ENCODE results near the gene NCEH1.
"Not testable (repeated sequence)": the region's sequence is repeated elsewhere in the genome, so short reads cannot be mapped to it uniquely, and the experiment has no call there.

The NCEH1 gene

DNA sequence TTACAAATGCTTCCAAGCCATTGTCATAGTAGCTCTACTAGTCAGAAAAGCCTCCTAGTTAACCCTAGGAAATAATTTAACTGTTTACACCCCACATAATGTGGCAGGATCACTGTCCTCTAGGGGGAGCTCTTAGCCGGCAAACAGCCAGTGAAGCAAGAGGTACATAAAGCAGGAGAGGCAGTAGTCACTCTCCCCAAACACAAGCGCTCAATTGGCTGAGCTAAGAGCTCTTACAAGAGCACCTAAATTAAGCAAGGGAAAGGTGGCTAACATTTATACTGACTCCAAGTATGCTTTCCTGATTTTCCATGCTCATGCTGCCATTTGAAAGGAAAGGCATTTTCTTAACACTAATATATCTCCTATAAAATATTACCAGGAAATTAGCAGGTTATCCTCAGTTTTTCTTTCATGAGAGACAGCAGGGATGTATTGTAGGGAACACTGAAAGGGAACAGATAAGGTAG is 37.6 kb downstream of the NCEH1 start:
- peak; percentile 86 for DNase-seq

DNA sequence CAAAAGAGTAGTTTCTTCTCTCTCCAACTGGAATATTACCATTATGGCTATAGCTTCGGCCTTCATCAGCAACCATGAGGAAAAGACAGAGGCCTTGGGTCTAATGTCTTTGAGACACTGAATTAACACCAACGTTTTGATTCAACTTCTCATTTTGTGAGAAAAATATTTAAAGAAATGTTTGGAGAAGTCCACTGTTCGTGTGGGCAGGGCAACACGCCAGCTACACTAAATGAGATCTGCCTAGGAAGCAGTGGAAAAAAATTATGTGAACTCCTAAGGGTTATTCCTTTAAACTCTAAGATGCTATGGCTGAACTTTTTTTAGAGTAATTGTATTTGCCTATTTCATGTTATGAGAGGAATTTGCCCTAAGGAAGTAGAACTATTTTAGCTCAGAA is 41.8 kb downstream of the NCEH1 start:
- DNase-seq = no peak

DNA sequence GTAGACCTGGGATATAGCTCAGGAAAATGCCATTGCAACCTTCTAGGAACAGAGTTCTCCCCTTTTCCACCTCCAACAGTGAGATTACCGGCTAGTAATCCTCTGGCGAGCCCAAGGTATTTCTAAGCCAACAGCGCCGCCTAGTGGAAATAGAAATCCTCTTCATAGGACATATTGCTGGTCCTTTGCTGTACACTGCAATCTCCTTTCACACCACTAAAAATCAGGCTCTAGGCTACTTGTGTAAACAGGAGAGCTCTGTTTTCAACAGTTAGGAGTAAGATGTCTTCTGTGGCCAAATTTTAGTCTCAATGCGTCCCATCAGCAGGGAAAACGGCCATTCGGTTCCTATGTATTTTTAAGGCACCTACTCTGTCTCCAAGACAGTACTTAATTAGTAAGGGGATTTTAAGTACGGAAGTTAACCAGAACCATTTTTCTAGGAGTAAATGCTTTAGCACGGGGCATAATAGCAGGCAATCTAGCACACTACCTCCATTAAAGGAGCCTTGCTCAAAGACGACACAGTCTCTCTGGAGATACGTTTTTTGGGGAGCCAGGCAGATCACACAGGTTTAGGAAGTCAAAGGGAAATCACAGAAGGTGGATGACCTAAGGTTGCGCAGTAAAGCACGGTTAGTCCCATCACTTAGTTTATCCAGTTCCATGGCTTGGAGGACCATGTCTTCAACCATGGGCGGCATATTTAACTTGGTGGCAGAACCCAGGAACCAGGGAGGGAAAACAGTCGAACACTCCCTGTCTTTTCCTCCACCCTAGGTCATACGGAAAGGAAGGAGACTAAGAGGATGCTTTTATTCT is 43.8 kb downstream of the NCEH1 start:
- DNase-seq = peak; percentile 88

DNA sequence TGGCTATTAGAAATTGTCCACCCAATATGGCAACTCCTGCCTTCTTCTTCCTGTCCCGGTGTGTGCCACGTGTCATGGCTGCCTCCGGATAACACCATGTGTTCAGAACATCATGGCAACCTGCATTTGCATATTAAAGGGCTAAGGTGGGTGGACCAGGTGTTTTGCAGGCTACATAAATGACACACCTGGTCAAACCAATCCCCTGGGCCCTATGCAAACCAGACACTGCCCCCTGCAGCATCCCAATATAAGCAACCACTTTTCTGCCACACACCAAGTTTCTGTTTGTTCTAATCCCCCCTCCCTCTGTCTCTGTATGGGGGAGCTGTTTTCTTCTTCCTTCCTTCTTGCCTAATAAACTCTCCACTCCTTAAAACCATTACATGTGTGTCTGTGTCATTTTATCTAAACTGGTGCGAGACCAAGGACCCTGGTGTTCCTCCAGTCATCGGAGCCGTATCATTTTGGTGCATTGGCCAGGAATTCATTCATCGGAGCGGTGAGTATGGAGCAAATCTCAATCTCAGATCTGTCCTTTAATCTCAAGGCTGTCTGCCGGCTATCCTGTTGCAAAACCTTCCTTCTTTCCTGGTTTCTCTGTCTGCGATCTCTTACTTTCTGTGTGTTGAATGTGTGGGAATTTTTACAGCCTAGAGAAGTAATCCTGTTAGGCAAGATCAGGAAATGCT is 44.5 kb downstream of the NCEH1 start:
- DNase-seq = no peak

DNA sequence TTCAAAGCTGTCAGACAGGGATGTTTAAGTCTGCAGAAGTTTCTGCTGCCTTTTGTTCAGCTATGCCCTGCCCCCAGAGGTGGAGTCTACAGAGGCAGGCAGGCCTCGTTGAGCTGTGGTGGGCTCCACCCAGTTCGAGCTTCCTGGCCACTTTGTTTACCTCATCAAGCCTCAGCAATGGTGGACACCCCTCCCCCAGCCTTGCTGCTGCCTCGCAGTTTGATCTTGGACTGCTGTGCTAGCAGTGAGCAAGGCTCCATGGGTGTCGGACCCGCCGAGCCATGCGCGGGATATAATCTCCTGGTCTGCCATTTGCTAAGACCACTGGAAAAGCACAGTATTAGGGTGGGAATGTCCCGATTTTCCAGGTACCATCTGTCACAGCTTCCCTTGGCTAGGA is 45.4 kb downstream of the NCEH1 start:
- DNase-seq = not testable (repeated sequence)

DNA sequence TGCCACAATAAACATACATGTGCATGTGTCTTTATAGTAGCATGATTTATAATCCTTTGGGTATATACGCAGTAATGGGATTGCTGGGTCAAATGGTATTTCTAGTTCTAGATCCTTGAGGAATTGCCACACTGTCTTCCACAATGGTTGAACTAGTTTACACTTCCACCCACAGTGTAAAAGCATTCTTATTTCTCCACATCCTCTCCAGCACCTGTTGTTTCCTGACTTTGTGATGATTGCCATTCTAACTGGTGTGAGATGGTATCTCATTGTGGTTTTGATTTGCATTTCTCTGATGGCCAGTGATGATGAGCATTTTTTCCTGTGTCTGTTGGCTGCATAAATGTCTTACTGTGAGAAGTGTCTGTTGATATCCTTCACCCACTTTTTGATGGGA is 50.4 kb downstream of the NCEH1 start:
- DNase-seq = not testable (repeated sequence)

- DNase-seq = no peak
Observed at GRCh38 chr3:172659246-172660002, 51.4 kb downstream of the NCEH1 start.

DNA sequence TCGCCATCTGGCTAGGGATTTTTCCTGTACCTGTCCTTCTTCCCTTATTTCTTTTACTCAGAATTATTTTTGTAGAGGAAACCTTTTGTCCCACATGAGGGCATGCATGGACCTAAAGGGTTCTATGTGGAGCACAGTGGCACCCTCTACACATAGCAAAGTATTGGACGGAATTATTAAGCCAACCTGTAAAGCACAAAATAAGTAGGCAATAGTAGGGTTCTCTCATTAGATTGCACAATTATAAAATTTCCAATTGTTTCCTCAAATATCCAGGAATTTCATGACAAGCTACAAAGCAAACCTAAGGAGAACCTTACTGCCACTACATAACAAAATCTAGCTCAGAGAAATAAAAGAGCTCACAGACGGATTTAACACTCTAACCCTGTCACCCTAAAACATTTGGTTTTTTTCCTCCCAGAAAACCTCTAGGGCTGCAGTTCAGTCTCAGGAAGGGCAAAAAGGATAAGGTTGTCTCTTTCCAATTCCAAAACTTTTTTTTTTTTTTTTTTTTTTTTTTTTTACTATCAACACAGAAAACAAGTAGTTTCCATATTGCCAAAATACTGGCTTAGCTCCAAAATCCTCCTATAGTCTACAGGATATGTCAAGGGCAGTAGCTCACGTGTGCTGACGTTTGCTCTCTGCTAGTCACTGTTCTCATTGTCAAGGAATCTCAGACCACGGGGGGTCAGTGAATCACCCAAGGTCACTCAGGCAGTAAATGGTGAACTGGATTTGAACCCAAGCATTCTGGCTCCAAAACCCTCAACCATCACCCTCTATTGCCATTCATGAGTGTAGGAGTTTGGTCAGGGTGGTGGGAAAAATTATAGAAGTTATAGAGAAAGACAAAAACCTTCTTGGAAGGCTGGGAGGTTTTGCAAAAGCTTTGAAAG is 52.3 kb downstream of the NCEH1 start:
- no peak for DNase-seq

DNA sequence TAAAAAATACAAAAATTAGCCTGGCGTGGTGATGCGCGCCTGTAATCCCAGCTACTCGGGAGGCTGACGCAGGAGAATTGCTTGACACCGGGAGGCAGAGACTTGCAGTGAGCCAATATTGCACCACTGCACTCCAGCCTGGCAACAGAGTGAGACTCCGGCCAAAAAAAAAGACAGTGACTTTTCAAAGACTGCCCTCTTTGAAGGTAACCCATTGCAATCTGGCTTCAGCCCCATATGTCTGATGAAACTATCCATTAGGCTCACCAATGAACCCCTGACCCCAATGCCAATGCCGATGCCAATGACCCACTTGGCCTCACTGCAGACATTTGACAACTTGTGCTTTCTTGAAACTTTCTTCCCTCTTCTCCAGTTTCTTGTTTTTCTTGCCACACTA is 54.3 kb downstream of the NCEH1 start:
- no peak for DNase-seq

DNA sequence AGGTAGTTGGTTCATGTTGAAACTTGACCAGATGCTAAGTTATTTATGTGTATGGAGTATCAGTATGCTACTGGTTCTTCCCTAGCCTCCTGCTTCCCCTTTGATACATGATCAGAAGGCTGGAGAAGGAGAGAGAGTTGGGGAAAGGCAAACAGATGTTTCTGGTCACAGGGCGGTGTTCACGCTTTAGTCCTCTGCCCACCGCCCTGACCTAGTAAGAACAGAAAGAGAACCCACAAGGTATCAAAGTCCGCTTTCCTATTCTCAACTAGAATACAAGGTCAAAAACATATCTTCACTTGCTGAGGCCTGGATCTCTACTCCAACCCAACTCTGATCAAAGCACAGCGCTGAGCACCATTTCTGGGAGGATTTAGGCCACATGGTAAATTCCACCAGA is 55.5 kb downstream of the NCEH1 start:
- no peak for DNase-seq

DNA sequence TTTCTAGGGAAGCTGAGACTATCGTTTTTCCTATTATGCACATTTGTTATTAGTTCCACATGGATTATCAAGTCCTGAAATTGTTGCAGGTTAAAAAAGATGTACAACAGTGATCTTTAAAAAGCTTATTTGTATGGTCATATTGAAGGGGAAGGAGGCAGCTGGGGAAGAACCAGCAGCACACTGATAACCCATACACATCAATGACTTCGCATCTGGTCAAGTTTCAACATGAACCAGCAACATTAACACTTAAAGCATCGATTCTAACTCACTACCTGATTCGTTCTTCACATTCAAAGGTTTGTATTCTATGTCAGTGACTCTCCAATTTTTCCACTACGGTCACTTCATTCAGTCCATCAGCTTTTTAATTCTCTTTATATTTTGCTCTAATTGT is 56.4 kb downstream of the NCEH1 start:
- no peak for DNase-seq

GRCh38 chr3:172653004-172653572 is 57.8 kb downstream of the NCEH1 start:
- DNase-seq = no peak

DNA sequence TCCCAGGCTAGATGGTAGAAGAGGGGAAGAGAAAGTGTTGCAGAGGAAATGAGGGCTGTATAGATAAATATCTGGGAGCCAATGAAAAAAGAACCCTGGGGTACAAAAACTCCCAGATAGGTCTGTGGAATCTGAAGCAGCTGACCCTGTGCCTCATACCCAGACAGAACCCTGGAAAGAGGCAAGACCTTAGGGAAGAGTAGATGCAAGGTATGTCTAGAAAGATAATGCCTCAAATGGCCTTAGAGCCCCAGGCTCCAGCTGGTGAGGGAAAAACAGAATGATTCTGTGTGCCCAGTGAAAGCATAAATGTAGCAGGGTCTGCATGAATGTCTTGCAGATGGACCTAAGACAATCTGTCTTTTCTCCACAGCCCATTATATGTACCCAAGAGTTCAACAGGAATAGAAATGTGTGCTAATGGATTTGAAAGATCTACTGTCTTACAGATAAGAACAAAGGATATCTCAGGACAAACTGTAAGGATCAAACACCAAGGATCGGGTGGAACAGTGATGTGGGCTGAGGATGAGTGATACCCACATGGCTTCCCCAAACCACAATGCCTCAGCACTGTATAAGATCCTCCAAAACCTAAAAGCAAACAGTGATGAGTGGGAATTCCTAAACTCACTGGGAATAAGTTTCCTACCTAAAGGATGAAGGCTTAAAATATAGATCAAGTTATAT is 58.8 kb downstream of the NCEH1 start:
- DNase-seq = no peak

- DNase-seq = peak; percentile 57
Observed at GRCh38 chr3:172649987-172650386, 60.9 kb downstream of the NCEH1 start.

- no peak for DNase-seq
Observed at GRCh38 chr3:172648747-172649146, 62.1 kb downstream of the NCEH1 start.

- no peak for DNase-seq
Observed at GRCh38 chr3:172647823-172648222, 63.0 kb downstream of the NCEH1 start.

DNA sequence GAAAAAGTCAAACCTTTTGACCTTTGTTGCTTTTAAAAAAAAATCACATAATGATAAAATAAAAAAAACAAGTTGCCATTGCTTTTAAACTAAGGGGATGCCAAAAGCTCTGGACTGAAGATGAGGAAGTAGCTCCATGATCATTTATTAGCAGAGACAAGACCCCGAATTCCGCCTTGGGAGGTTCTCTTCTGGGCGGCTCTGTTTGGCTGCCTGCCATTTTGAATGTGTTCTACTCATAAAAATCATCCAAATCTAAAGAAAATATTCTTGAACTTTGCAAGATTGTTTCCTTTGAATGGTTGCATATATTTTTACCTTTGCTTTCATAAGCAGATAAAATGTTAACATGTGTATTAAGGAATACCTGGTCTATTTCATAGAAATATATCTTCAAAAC is 63.8 kb downstream of the NCEH1 start:
- no peak for DNase-seq

- DNase-seq = no peak
Observed at GRCh38 chr3:172646439-172647015, 64.3 kb downstream of the NCEH1 start.

- no peak for DNase-seq
Observed at GRCh38 chr3:172644258-172644657, 66.6 kb downstream of the NCEH1 start.

DNA sequence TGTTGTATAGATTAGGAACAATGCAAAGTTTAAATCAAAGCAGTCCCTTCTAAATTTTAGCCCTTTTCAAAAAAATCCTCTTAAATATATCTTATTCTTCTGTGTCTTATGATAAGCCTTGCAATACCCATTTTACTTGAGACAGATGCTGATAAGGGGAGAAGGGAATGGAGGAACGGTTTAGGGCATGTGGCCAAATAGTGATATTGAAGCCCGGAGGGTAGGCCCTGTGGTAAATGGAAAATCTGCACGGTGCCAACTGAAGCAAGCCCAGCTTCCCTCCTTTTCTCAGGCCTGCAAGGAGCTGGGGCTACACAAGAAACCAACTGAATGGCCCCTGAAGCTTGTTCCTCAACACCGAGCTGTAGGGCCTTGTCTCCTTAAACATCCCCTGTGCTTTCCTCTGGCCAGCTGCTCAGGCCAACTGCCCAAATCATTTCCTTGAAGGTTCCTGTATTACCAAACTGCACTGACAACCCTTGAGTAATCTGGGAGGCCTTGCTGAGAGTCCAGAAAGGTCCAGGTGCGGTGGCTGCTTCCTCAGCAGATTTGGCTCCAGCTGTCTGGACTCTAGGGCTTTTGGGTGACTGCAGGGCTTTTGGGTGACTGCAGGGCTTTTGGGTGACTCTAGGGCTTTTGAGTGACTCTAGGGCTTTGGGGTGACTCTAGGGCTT is 67.2 kb downstream of the NCEH1 start:
- no peak for DNase-seq

GRCh38 chr3:172641291-172641690 is 69.6 kb downstream of the NCEH1 start:
- DNase-seq = no peak

Data from islet precursor cell (in vitro differentiated cells).